ENCODE results near the gene KCNN1. TPM values are rescaled to one million over a fixed set of nuclear protein-coding genes. Genes with fewer than 3 reads are reported as not detected.

KCNN1 gene
- total and polyA plus RNA-seq, 2 of the 13 experiments (the other 11 are each of a cell fraction or from before 2014, with no cell fraction given): 0.04 TPM; not detected in 1

- TF ChIP-seq, protein P1, sequence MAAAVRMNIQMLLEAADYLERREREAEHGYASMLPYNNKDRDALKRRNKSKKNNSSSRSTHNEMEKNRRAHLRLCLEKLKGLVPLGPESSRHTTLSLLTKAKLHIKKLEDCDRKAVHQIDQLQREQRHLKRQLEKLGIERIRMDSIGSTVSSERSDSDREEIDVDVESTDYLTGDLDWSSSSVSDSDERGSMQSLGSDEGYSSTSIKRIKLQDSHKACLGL (CRISPR knock-in tag; IDR thresholded peaks at IDR 0.05): no peak
- TF ChIP-seq ZNF292 (CRISPR knock-in tag; IDR thresholded peaks at IDR 0.05; ENCODE audit: borderline replicate concordance, low read depth) (0 out of 2 replicates have a peak, but pooled peaks have one; percentile 20), HNF4A (CRISPR knock-in tag; IDR thresholded peaks at IDR 0.05) (peak; percentile 19; the same call in 1 of the 2 replicates), ZNF230 (CRISPR knock-in tag; IDR thresholded peaks at IDR 0.05) (no peak), RFXANK (CRISPR knock-in tag; IDR thresholded peaks at IDR 0.05) (no peak), ZKSCAN8 (CRISPR knock-in tag; IDR thresholded peaks at IDR 0.05; ENCODE audit: borderline replicate concordance) (peak; percentile 98), EP300 (IDR thresholded peaks at IDR 0.05; ENCODE audit: low read depth in 2 of 2, low read length in 2 of 2) (0 out of 4 replicates have a peak, but pooled peaks of 1 of the 2 experiments have one; percentile 4), EP300 (CRISPR knock-in tag; IDR thresholded peaks at IDR 0.05; ENCODE audit: borderline replicate concordance) (no peak), FOXK2 (IDR thresholded peaks at IDR 0.05) (peak; percentile 60), TFDP2 (CRISPR knock-in tag; IDR thresholded peaks at IDR 0.05) (no peak), ZNF446 (CRISPR knock-in tag; IDR thresholded peaks at IDR 0.05) (no peak), ZNF747 (CRISPR knock-in tag; IDR thresholded peaks at IDR 0.05; ENCODE audit: borderline replicate concordance) (no peak), ZFX (CRISPR knock-in tag; IDR thresholded peaks at IDR 0.05; ENCODE audit: low read depth) (no peak), ZNF674 (CRISPR knock-in tag; IDR thresholded peaks at IDR 0.05; ENCODE audit: low read depth) (no peak), ZNF775 (CRISPR knock-in tag; IDR thresholded peaks at IDR 0.05; ENCODE audit: borderline replicate concordance) (no peak), U2AF1 (optimal IDR thresholded peaks at IDR 0.05; ENCODE audit: low read depth, low read length) (no peak), PAF1 (CRISPR knock-in tag; IDR thresholded peaks at IDR 0.05) (no peak), RAD21 (CRISPR knock-in tag; IDR thresholded peaks at IDR 0.05) (no peak), ZFY (CRISPR knock-in tag; IDR thresholded peaks at IDR 0.05) (no peak), CBX5 (CRISPR knock-in tag; IDR thresholded peaks at IDR 0.05; ENCODE audit: borderline replicate concordance) (no peak; the same call in 1 of the 2 replicates), FOXA1 (IDR thresholded peaks at IDR 0.05) (no peak; the same call in 1 of the 2 replicates), FOXA1 (CRISPR knock-in tag; IDR thresholded peaks at IDR 0.05) (peak; percentile 70), HMG20A (CRISPR knock-in tag; IDR thresholded peaks at IDR 0.05; ENCODE audit: borderline replicate concordance) (peak; percentile 43; the same call in 1 of the 2 replicates), DNMT1 (CRISPR knock-in tag; IDR thresholded peaks at IDR 0.05) (no peak), MED8 (CRISPR knock-in tag; IDR thresholded peaks at IDR 0.05; ENCODE audit: insufficient replicate concordance) (no peak)
- TF ChIP-seq, protein P2, sequence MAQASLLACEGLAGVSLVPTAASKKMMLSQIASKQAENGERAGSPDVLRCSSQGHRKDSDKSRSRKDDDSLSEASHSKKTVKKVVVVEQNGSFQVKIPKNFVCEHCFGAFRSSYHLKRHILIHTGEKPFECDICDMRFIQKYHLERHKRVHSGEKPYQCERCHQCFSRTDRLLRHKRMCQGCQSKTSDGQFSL (CRISPR knock-in tag; IDR thresholded peaks at IDR 0.05): no peak
- TF ChIP-seq, protein P3, sequence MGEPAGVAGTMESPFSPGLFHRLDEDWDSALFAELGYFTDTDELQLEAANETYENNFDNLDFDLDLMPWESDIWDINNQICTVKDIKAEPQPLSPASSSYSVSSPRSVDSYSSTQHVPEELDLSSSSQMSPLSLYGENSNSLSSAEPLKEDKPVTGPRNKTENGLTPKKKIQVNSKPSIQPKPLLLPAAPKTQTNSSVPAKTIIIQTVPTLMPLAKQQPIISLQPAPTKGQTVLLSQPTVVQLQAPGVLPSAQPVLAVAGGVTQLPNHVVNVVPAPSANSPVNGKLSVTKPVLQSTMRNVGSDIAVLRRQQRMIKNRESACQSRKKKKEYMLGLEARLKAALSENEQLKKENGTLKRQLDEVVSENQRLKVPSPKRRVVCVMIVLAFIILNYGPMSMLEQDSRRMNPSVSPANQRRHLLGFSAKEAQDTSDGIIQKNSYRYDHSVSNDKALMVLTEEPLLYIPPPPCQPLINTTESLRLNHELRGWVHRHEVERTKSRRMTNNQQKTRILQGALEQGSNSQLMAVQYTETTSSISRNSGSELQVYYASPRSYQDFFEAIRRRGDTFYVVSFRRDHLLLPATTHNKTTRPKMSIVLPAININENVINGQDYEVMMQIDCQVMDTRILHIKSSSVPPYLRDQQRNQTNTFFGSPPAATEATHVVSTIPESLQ (CRISPR knock-in tag; conservative IDR thresholded peaks at IDR 0.05): no peak
- TF ChIP-seq, protein P4, sequence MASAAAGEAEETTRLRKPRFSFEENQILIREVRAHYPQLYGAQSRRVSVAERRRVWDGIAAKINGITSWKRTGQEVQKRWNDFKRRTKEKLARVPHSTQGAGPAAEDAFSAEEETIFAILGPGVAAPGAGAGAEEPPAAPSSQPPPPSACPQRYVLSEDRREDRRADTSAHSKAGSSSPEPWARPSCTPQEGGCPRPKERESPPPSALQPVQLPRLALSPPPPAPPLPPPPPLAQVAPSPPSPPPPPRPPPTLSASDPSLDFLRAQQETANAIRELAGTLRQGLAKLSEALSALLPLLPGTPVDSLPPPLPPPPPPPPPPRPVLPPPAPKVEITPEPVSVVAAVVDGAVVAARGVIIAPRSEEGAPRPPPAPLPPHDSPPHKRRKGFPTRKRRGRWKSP (CRISPR knock-in tag; IDR thresholded peaks at IDR 0.05): no peak; the same call in 1 of the 2 replicates
Measured at GRCh38 chr19:18029617-18030338, 62.9 kb downstream of the KCNN1 start (continued).
